Stimulated activated naive B cell treated with anti-CD40 and anti-IgM and Interleukin-4, amounts not matched to agents 10 μg/mL and 1 μg/mL and 100 μg/mL, for 72 hours (primary cell): ENCODE data around the gene CHTF18.
"Not testable (repeated sequence)": the region's sequence is repeated elsewhere in the genome, so short reads cannot be mapped to it uniquely, and the experiment has no call there.

Experiments used
- ATAC-seq, 2 donors: fragments of 150-1000 bp; cut with Tn5 transposase; replicated peaks; 2 replicates each; pipeline ENCODE4 v1.10.0; 2021; ENCODE audit warnings: moderate library complexity in 1 of 2
- DNase-seq: peaks from one replicate; pipeline ENCODE4 v3.0.0; 2021
- H3K27ac Mint-ChIP-seq: one replicate; pipeline ENCODE4 v1.8.0; 2022; ENCODE audit warnings: mild to moderate bottlenecking, mixed read lengths
- H3K27me3 Mint-ChIP-seq, 2 donors: one replicate each; pipeline ENCODE4 v1.8.0; 2022; ENCODE audit warnings: mixed read lengths in 2 of 2
- H3K36me3 Mint-ChIP-seq, 2 donors: one replicate each; pipeline ENCODE4 v1.8.0; 2022; ENCODE audit warnings: mixed read lengths in 2 of 2, mild to moderate bottlenecking in 1 of 2
- H3K4me1 Mint-ChIP-seq, 2 donors: one replicate each; pipeline ENCODE4 v1.8.0; 2022; ENCODE audit warnings: mixed read lengths in 2 of 2, mild to moderate bottlenecking in 1 of 2
- H3K4me3 Mint-ChIP-seq, 2 donors: one replicate each; pipeline ENCODE4 v1.8.0; 2022; ENCODE audit warnings: mild to moderate bottlenecking in 2 of 2, mixed read lengths in 2 of 2, moderate library complexity in 1 of 2
- H3K9me3 Mint-ChIP-seq, 2 donors: one replicate each; pipeline ENCODE4 v1.8.0; 2022; ENCODE audit warnings: mixed read lengths in 2 of 2, mild to moderate bottlenecking in 1 of 2

Gene CHTF18

GRCh38 chr16:824194-824593 lies 35.8 kb downstream of the CHTF18 start:
- H3K4me3 Mint-ChIP-seq = no peak overlapping the region
- ATAC-seq (no peak), DNase-seq (no peak)
- no peak overlapping the region for H3K27ac Mint-ChIP-seq
- H3K36me3 Mint-ChIP-seq = no peaks in the 10 kb centered on the region
- H3K27me3 Mint-ChIP-seq = peaks cover 6 to 9% of the 10 kb centered on the region in 2 donors
- no peaks in the 10 kb centered on the region for H3K9me3 Mint-ChIP-seq
- peaks cover 3 to 11% of the 10 kb centered on the region in 2 donors for H3K4me1 Mint-ChIP-seq

GRCh38 chr16:824601-825000 lies 36.2 kb downstream of the CHTF18 start:
- Mint-ChIP-seq H3K4me3 (no peak overlapping the region), H3K27me3 (peaks cover 7 to 10% of the 10 kb centered on the region in 2 donors), H3K36me3 (no peaks in the 10 kb centered on the region), H3K27ac (no peak overlapping the region), H3K9me3 (no peaks in the 10 kb centered on the region), H3K4me1 (peaks cover 3 to 7% of the 10 kb centered on the region in 2 donors)
- ATAC-seq (no peak), DNase-seq (no peak)

- no peak overlapping the region for H3K4me3 Mint-ChIP-seq
- H3K27ac Mint-ChIP-seq = no peak overlapping the region
- H3K36me3 Mint-ChIP-seq = no peaks in the 10 kb centered on the region
- peaks cover 15 to 17% of the 10 kb centered on the region in 2 donors for H3K27me3 Mint-ChIP-seq
- no peaks in the 10 kb centered on the region for H3K4me1 Mint-ChIP-seq
- no peak for DNase-seq
- ATAC-seq = no peak
- H3K9me3 Mint-ChIP-seq = no peaks in the 10 kb centered on the region
Measured at GRCh38 chr16:825341-826061, 37.1 kb downstream of the CHTF18 start.

GRCh38 chr16:827513-827912 lies 39.1 kb downstream of the CHTF18 start:
- no peaks in the 10 kb centered on the region for H3K36me3 Mint-ChIP-seq
- H3K4me1 Mint-ChIP-seq = no peaks in the 10 kb centered on the region
- DNase-seq = no peak
- H3K27ac Mint-ChIP-seq = no peak overlapping the region
- H3K9me3 Mint-ChIP-seq = no peaks in the 10 kb centered on the region
- no peak overlapping the region for H3K4me3 Mint-ChIP-seq
- ATAC-seq = no peak
- peaks cover 8 to 15% of the 10 kb centered on the region in 2 donors for H3K27me3 Mint-ChIP-seq

GRCh38 chr16:828891-829290 lies 40.5 kb downstream of the CHTF18 start:
- ATAC-seq (no peak), DNase-seq (no peak)
- H3K9me3 Mint-ChIP-seq = no peaks in the 10 kb centered on the region
- no peak overlapping the region for H3K27ac Mint-ChIP-seq
- no peaks in the 10 kb centered on the region for H3K4me1 Mint-ChIP-seq
- H3K4me3 Mint-ChIP-seq = no peak overlapping the region
- no peaks in the 10 kb centered on the region for H3K36me3 Mint-ChIP-seq
- peaks cover 8 to 11% of the 10 kb centered on the region in 2 donors for H3K27me3 Mint-ChIP-seq

GRCh38 chr16:830107-830870 lies 41.9 kb downstream of the CHTF18 start:
- DNase-seq (no peak), ATAC-seq (no peak)
- H3K27ac Mint-ChIP-seq = no peak overlapping the region
- no peaks in the 10 kb centered on the region for H3K36me3 Mint-ChIP-seq
- peaks cover 8 to 9% of the 10 kb centered on the region in 2 donors for H3K27me3 Mint-ChIP-seq
- no peak overlapping the region for H3K4me3 Mint-ChIP-seq
- H3K4me1 Mint-ChIP-seq = no peaks in the 10 kb centered on the region
- H3K9me3 Mint-ChIP-seq = no peaks in the 10 kb centered on the region

GRCh38 chr16:830871-831570 lies 42.6 kb downstream of the CHTF18 start:
- DNase-seq (no peak), ATAC-seq (no peak)
- H3K4me1 Mint-ChIP-seq = no peaks in the 10 kb centered on the region
- no peaks in the 10 kb centered on the region for H3K36me3 Mint-ChIP-seq
- no peak overlapping the region for H3K4me3 Mint-ChIP-seq
- no peak overlapping the region for H3K27ac Mint-ChIP-seq
- peaks cover 8 to 9% of the 10 kb centered on the region in 2 donors for H3K27me3 Mint-ChIP-seq
- H3K9me3 Mint-ChIP-seq = peaks cover under 1 to 4% of the 10 kb centered on the region in 2 donors

GRCh38 chr16:831571-832413 lies 43.4 kb downstream of the CHTF18 start:
- Mint-ChIP-seq H3K27ac (no peak overlapping the region), H3K36me3 (peaks cover 3 to 4% of the 10 kb centered on the region in 2 donors), H3K4me1 (no peaks in the 10 kb centered on the region), H3K9me3 (peaks cover 6 to 8% of the 10 kb centered on the region in 2 donors), H3K27me3 (peaks cover 8 to 9% of the 10 kb centered on the region in 2 donors), H3K4me3 (no peak overlapping the region)
- no peak for ATAC-seq
- DNase-seq = no peak

GRCh38 chr16:832652-833336 lies 44.4 kb downstream of the CHTF18 start:
- Mint-ChIP-seq H3K9me3 (peaks cover 6 to 8% of the 10 kb centered on the region in 2 donors), H3K27me3 (peaks cover 8 to 9% of the 10 kb centered on the region in 2 donors), H3K4me3 (no peak overlapping the region), H3K27ac (no peak overlapping the region), H3K36me3 (peaks cover 3 to 4% of the 10 kb centered on the region in 2 donors), H3K4me1 (no peaks in the 10 kb centered on the region)
- ATAC-seq = no peak
- no peak for DNase-seq

- ATAC-seq = no peak
- H3K27ac Mint-ChIP-seq = no peak overlapping the region
- H3K4me1 Mint-ChIP-seq = no peaks in the 10 kb centered on the region
Measured at GRCh38 chr16:833411-833810, 45.0 kb downstream of the CHTF18 start.

GRCh38 chr16:835373-835772 lies 47.0 kb downstream of the CHTF18 start:
- no peak for DNase-seq
- Mint-ChIP-seq H3K27ac (no peak overlapping the region), H3K4me1 (no peaks in the 10 kb centered on the region)

More at GRCh38 chr16:833411-833810, 45.0 kb downstream of the CHTF18 start:
- Mint-ChIP-seq H3K36me3 (peaks cover 3 to 4% of the 10 kb centered on the region in 2 donors), H3K9me3 (peaks cover 6 to 10% of the 10 kb centered on the region in 2 donors), H3K4me3 (no peak overlapping the region), H3K27me3 (peaks cover 8 to 9% of the 10 kb centered on the region in 2 donors)
- DNase-seq = no peak

GRCh38 chr16:836221-836620 lies 47.8 kb downstream of the CHTF18 start:
- ATAC-seq (no peak), DNase-seq (no peak)
- Mint-ChIP-seq H3K27ac (no peak overlapping the region), H3K4me3 (no peak overlapping the region), H3K27me3 (no peaks in the 10 kb centered on the region), H3K9me3 (peaks cover 6 to 10% of the 10 kb centered on the region in 2 donors), H3K36me3 (peaks cover 3 to 4% of the 10 kb centered on the region in 2 donors), H3K4me1 (no peaks in the 10 kb centered on the region)

More at GRCh38 chr16:835373-835772, 47.0 kb downstream of the CHTF18 start:
- Mint-ChIP-seq H3K27me3 (no peaks in the 10 kb centered on the region), H3K4me3 (no peak overlapping the region), H3K36me3 (peaks cover 3 to 4% of the 10 kb centered on the region in 2 donors), H3K9me3 (peaks cover 6 to 10% of the 10 kb centered on the region in 2 donors)
- no peak for ATAC-seq

- H3K4me3 Mint-ChIP-seq, DNase-seq, H3K27me3 Mint-ChIP-seq, H3K27ac Mint-ChIP-seq, H3K4me1 Mint-ChIP-seq, H3K9me3 Mint-ChIP-seq, ATAC-seq, H3K36me3 Mint-ChIP-seq: not testable (repeated sequence)
Measured at GRCh38 chr16:836822-837221, 48.4 kb downstream of the CHTF18 start.
